WERI-Rb-1 (cell line): ENCODE data around the gene NPR3.

Experiments
- DNase-seq: peaks from one replicate; pipeline ENCODE4 v3.0.0-alpha.2; 2020
- H3K27ac ChIP-seq: fragments of 250-450 bp; sonication (Bioruptor Pico); 2 replicates; pipeline ENCODE4 v1.5.1; 2020; ENCODE audit warnings: mild to moderate bottlenecking, moderate library complexity
- H3K27me3 ChIP-seq: fragments of 250-450 bp; sonication (Bioruptor Pico); 2 replicates; pipeline ENCODE4 v1.5.1; 2021; ENCODE audit warnings: mild to moderate bottlenecking, low read depth, moderate library complexity; ENCODE audit not compliant: insufficient read depth, severe bottlenecking
- H3K36me3 ChIP-seq: fragments of 250-450 bp; sonication (Bioruptor Pico); 2 replicates; pipeline ENCODE4 v1.5.1; 2020; ENCODE audit warnings: mild to moderate bottlenecking, moderate library complexity
- H3K4me3 ChIP-seq: 2 replicates; pipeline ENCODE4 v1.5.1; 2011; ENCODE audit warnings: low read depth, mild to moderate bottlenecking, control low read depth, low read length
- H3K9me3 ChIP-seq: fragments of 250-450 bp; sonication (Bioruptor Pico); 2 replicates; pipeline ENCODE4 v1.5.1; 2021; ENCODE audit warnings: mild to moderate bottlenecking, moderate library complexity; ENCODE audit not compliant: severe bottlenecking
- TF ChIP-seq, protein P1 (sequence below): IDR thresholded peaks from 2 replicates; pipeline ENCODE4 v1.5.1; 2011; ENCODE audit warnings: low read depth, mild to moderate bottlenecking, control low read depth, inconsistent platforms, low read length

Gene NPR3

DNA sequence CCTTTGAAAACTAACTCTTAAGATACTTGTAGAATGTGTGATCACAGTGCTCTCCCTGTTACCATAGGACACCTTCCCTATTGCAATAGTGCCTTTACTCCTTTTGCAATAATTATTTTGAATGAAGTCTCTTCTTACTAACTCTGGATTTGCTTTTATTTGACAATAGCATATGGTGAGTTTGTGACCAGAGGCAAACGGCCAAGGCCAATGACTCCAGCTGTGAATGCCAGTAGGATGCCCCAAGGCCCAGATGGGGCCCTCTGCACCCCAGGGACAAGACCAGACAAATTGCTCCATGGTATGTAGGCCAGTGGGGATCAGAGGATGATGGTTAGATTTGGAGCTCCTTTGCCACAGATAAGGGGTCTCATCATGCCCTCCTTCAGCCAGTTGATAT, 116.9 kb downstream of the NPR3 start:
- Histone ChIP-seq H3K36me3 (no peaks in the 10 kb centered on the region), H3K27ac (no peak overlapping the region), H3K9me3 (no peaks in the 10 kb centered on the region), H3K4me3 (no peak overlapping the region), H3K27me3 (peaks cover 48% of the 10 kb centered on the region)
- no peak for DNase-seq
- TF ChIP-seq, protein P1, sequence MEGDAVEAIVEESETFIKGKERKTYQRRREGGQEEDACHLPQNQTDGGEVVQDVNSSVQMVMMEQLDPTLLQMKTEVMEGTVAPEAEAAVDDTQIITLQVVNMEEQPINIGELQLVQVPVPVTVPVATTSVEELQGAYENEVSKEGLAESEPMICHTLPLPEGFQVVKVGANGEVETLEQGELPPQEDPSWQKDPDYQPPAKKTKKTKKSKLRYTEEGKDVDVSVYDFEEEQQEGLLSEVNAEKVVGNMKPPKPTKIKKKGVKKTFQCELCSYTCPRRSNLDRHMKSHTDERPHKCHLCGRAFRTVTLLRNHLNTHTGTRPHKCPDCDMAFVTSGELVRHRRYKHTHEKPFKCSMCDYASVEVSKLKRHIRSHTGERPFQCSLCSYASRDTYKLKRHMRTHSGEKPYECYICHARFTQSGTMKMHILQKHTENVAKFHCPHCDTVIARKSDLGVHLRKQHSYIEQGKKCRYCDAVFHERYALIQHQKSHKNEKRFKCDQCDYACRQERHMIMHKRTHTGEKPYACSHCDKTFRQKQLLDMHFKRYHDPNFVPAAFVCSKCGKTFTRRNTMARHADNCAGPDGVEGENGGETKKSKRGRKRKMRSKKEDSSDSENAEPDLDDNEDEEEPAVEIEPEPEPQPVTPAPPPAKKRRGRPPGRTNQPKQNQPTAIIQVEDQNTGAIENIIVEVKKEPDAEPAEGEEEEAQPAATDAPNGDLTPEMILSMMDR: no peak

DNA sequence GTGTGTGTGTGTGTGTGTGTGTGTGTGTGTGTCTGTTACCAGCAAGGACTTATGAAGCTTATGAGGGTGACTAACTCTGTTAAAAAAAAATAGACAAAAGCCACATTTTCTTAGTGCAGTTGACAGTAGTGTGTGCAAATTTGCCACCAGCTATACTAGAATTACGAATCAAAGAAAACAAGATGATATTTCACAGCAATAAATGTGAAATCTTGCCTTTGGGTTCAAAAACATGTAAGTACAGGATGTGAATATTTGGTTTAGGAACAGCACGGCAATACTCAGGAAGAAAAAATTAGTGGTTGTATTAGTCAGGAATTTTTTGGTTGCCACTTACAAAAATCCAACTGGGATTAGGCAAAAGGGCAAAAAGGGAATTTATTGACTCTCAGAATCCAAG, 117.4 kb downstream of the NPR3 start:
- Histone ChIP-seq H3K27me3 (peaks cover 53% of the 10 kb centered on the region), H3K9me3 (no peaks in the 10 kb centered on the region), H3K36me3 (no peaks in the 10 kb centered on the region), H3K27ac (no peak overlapping the region), H3K4me3 (no peak overlapping the region)
- DNase-seq: no peak
- TF ChIP-seq, protein P1: no peak

DNA sequence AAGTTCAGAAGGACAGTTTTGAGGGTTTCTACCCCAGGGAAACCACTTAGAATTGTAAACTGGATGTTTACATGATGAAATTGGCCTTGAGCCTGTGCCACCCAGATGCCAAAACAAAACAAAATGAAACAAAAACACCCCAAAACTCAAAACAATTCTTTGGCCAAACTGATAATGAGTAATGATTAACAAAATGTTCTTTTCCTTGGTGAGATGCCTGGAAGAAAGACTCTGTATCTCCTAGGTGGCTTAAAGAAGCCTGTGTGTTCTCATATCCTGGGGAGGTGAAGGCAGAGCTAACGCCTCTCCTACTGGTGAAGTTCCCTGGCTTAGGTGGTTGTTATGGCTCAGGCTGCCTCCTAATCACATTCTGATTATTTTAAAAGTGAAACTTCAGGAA, 120.5 kb downstream of the NPR3 start:
- Histone ChIP-seq H3K27me3 (peaks cover 83% of the 10 kb centered on the region), H3K9me3 (no peaks in the 10 kb centered on the region), H3K27ac (no peak overlapping the region), H3K4me3 (no peak overlapping the region), H3K36me3 (no peaks in the 10 kb centered on the region)
- DNase-seq: no peak
- TF ChIP-seq, protein P1: no peak

DNA sequence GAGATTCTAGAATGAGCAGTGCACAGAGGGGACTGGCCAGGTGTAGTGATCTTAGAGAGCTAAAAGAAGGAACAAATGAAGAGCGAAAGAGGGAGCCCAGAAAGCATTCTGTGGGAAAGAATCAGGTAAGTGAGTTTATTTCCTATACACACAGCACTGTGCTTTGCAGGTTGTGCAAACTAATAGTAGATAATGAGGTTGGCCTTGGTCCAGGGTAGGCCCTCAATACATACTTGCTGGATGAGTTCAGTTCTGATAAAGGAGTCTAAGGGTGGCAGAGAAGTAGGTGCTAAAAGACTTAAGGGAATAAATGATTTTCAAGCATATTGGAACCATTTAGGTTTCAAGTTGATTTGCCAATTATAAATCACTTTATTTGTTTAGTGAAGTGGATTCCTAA, 122.0 kb downstream of the NPR3 start:
- H3K27me3 ChIP-seq: peaks cover 88% of the 10 kb centered on the region
- TF ChIP-seq, protein P1: no peak
- H3K27ac ChIP-seq: no peak overlapping the region
- no peak overlapping the region for H3K4me3 ChIP-seq
- no peaks in the 10 kb centered on the region for H3K9me3 ChIP-seq
- H3K36me3 ChIP-seq: no peaks in the 10 kb centered on the region
- DNase-seq: no peak

DNA sequence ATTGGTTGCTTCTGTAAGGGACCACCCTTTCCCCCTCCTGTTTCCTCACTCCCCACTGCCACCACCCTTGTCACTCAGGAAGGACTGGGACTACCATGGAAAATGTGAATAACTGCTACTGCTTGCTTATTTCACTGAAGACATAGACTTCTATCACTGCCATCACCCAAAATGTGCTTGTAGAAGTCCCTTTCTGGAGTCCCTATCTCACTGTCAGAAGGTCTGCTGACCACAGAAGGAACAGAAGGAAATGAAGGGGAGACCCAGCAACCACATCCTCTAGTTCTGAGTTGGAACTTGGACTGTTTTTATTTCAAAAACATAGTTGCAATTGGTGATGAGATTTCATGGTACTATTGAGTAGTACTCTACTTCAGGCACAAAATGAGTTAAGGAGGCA, 122.5 kb downstream of the NPR3 start:
- DNase-seq: no peak
- TF ChIP-seq, protein P1: no peak
- Histone ChIP-seq H3K27me3 (peaks cover 84% of the 10 kb centered on the region), H3K9me3 (no peaks in the 10 kb centered on the region), H3K36me3 (no peaks in the 10 kb centered on the region), H3K27ac (no peak overlapping the region), H3K4me3 (no peak overlapping the region)

DNA sequence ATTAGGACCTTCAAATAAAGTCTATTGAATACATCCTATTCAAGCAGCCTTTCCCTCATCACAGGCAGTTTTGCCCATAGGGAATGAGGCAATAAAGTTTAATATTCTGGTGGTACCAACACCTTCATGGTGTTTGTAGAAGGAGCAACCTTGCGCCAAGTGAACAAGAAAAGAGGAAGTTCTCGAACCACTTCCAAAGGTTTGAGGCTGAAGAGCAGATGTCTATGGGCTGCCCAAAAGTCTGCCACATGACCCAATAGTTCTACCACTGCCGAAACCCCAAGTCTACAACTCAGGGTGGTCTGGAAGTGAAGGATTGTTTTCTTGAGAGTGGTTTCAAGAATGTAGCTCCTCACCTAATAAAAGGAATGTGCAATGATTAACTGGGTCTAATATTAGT, 123.1 kb downstream of the NPR3 start:
- Histone ChIP-seq H3K27me3 (peaks cover 87% of the 10 kb centered on the region), H3K9me3 (no peaks in the 10 kb centered on the region), H3K27ac (no peak overlapping the region), H3K36me3 (no peaks in the 10 kb centered on the region), H3K4me3 (no peak overlapping the region)
- TF ChIP-seq, protein P1: no peak
- DNase-seq: no peak
